SKM-1 (cell line): Measurements from ENCODE around the gene SELENOW.
A peak's percentile ranks its signal among the peaks of the same experiment; 100 is the strongest.
"Not testable (repeated sequence)": the region's sequence is repeated elsewhere in the genome, so short reads cannot be mapped to it uniquely, and the experiment has no call there.

Experiments used
- DNase-seq: peaks from one replicate; lab custom pipeline; 2025; ENCODE audit not compliant: unreplicated experiment; lab: John Stamatoyannopoulos, UW

The SELENOW gene

DNA sequence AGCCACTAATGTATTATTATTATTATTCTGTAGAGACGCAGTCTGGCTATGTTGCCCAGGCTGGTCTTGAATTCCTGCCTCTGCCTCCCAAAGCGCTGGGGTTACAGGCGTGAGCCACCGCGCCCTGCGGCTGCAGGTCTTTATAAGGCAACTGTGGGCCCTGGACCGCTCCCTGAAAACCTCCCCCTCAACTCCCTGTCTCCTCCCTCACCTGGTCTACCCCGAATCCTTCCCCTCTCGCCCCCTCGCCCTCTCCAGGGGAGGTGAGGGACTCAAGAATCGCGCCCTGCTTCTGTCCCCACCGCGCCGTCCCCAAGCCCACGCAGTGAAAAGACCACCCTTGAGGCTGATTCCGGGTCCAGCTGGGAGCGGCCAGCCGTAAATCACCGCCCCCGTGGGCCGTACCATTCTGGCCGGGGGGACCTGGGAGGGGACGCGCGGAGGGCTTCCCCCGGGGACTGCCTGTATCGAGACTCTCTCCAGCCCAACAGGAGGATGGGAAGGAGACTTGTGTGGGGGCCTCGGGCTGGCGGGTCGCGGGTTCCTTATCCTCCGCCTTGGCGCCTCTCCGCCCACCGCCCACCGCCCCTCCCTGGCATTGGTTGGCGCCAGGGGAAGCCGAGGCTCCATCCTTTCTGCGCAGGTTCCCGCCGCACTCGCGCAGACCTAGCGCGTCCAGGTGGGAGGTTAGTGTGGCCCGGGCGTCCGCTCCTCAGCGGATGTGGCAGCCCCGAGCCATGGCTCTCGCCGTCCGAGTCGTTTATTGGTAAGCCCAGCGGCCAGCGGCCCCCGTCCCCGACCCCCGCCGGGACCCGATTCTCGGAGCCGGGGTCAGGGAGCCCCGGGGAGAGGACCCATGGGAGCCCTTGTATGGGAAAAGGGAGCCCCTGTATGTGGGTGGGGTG, at the start of gene SELENOW:
Gene SELENOW (plus strand): TSS at position 655 of the 905 bp plus-strand sequence. CDS start 83 bp downstream, at position 738.
- no peak for DNase-seq

- no peak for DNase-seq
Measured at GRCh38 chr19:47729468-47729798, 49.1 kb upstream of the SELENOW start.

DNA sequence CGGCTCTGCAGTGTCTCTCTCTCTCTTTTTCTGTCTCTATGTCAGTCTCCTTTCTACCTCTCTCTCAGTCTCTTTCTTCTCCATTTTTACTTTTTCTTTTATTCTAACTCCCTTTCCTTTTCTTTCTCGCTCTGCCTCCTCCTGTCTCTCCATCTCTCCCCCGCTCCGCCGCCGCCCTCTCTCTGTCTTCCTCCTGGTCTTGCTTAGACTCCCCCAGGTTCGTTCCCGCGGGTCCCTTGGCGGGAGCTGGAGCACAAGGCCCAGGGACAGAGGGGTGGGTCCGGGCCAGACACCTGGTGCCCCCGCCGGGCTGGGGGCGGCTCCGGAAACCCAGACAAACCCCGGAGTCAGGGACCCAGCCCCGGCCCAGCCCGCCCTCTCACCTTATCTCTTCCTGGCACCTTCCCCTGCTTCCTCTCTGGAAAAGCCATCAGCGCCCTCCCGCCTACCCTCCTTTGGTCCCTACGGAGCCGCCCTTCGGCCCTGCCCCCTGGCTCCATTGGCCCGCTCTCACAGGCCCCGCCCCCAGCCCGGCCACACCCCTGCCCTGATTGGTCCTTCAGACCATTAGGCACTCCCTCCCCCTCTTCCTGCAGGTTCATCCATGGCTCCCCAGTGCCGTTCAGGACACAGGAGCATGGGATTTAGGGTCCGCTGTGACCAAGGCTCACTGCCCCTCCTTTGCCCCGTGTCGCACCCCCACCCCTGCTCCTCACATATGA, 48.5 kb upstream of the SELENOW start:
- peak; percentile 25 for DNase-seq

- DNase-seq, result no peak
Measured at GRCh38 chr19:47730521-47730889, 48.0 kb upstream of the SELENOW start.

- DNase-seq, result no peak
Measured at GRCh38 chr19:47730910-47731309, 47.6 kb upstream of the SELENOW start.

GRCh38 chr19:47735131-47735530, 43.4 kb upstream of the SELENOW start:
- DNase-seq, result no peak

GRCh38 chr19:47740866-47741519, 37.5 kb upstream of the SELENOW start:
- no peak for DNase-seq

- no peak for DNase-seq
Measured at GRCh38 chr19:47741544-47742140, 36.9 kb upstream of the SELENOW start.

- no peak for DNase-seq
Measured at GRCh38 chr19:47742634-47743033, 35.9 kb upstream of the SELENOW start.

GRCh38 chr19:47745010-47745901, 33.2 kb upstream of the SELENOW start, which contains the start of gene NOP53:
TSS of gene NOP53 (plus strand) at chr19:47745546. CDS start at chr19:47745560, 14 bp downstream.
- peak; percentile 25 for DNase-seq

- DNase-seq, result not testable (repeated sequence)
Measured at GRCh38 chr19:47746129-47746528, 32.4 kb upstream of the SELENOW start.

DNA sequence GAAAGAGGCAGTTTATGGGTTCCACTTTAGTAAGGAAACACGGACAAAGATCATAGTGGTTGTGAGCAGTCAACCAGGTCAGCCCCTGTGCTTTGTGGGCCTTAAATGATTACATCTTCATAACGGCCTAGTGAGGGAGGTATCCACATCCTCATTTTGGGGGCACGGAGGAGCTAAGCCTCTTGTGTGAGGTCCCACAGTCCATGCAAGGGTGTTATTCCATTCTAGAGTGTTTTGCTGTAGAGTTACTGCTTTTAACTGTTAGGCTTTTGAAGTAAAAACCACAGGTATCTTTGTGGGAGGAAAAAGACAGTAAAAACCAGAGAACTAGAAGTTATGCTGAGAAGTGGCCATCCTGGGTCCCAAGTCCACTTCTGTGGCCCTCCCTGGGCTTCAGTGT, 29.2 kb upstream of the SELENOW start:
- no peak for DNase-seq

DNA sequence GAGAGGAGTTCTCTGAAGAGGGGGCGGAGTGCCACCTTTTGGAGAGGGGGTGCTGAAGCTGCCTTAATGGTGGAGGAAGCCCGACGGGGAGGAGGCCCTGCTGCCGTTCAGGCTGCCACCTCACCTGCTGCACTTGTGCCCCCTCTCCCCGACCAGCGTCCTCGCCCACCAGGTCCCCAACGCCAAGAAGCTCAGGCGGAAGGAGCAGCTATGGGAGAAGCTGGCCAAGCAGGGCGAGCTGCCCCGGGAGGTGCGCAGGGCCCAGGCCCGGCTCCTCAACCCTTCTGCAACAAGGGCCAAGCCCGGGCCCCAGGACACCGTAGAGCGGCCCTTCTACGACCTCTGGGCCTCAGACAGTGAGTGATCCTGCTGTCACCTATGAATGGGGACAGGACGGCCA, 27.8 kb upstream of the SELENOW start:
- no peak for DNase-seq

DNA sequence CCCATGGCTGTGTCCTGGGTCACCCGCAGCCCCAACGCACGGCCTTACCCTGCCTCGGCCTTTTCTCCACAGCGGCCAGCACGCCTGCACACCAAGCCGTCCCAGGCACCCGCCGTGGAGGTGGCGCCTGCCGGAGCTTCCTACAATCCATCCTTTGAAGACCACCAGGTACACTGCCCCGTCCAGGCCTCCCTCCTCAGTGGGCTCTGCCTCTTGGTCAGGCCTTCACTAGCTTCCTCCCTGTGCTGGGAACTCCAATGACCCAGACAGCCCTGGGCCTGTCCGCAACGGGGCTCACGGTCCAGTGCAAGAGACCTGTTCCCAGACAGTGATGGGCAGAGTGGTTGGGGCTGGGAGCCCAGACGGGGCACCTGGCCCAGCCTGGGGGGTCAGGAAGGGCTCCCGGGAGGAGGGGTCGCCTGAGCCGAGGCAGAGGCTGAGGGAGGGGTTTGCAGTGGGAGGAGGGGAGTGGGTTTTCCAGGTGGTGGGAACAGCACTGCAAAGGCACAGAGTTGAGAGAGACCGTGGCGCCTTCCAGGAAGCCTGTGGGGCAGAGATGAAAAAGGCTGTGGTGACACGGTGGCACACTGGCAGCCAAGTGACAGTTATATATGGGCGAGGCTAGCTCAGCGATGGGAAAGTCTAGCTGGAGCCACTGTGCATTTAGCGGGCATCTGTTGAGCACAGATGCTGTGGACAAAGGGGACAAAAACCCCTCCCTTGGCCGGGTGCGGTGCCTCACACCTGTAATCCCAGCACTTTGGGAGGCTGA, 25.9 kb upstream of the SELENOW start:
- DNase-seq, result no peak

DNA sequence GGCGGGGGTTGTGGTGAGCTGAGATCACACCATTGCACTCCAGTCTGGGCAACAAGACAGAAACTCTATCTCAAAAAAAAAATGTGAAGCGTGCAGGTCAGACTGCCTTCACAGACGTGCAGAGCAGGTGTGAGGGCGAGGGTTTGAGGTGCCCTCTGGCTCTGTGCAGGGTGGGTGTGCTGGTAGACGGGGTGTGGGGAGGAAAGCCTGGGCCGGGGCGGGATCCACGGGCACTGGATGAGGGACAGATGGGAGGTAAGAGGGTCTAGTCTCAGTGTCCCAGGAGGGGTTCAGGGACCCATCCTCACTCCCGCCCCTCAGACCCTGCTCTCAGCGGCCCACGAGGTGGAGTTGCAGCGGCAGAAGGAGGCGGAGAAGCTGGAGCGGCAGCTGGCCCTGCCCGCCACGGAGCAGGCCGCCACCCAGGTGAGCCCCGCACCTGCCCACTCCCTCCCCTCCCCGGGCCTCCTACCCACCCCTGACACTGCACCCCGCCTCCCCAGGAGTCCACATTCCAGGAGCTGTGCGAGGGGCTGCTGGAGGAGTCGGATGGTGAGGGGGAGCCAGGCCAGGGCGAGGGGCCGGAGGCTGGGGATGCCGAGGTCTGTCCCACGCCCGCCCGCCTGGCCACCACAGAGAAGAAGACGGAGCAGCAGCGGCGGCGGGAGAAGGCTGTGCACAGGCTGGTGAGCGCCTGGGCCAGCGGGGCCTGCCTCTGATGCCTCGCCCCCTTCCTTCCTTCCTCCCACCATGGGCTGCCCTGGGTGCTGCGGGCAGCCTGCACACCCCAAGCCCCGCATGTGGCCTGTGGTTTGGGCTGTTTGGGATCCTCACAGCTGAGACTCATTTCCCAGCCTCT, 24.1 kb upstream of the SELENOW start:
- no peak for DNase-seq

GRCh38 chr19:47755065-47755761, 23.3 kb upstream of the SELENOW start:
- DNase-seq, result no peak

- DNase-seq, result no peak
Measured at GRCh38 chr19:47755762-47756626, 22.5 kb upstream of the SELENOW start.
